Camera-type eye (tissue), 1 donor: ENCODE measurements around the gene FHAD1. TPM values are rescaled to one million over a fixed set of nuclear protein-coding genes. Genes with fewer than 3 reads are reported as not detected.

Source experiments
- total RNA-seq: library from RNA; depleted of rRNA; stranded (reverse); fragments of >200 nt; gene quantifications from one replicate; pipeline ENCODE4 v1.2.3, GENCODE V29; 2014

Gene FHAD1
- total RNA-seq: 3.3 TPM

GRCh38 chr1:15246960-15247614 is at the start of gene FHAD1:
Gene FHAD1 (plus strand): TSS chr1:15247223. CDS start chr1:15251785, 4,562 bp downstream.

GRCh38 chr1:15409388-15410222 is 162.6 kb downstream of the FHAD1 start, which contains the start of gene EFHD2:
Gene EFHD2 (plus strand): TSS chr1:15409888. CDS start chr1:15409972, 84 bp downstream.

Other genes with a start within 250 kb of the FHAD1 start
- 7.6 TPM for gene TMEM51, start 93.5 kb upstream of the FHAD1 start, total RNA-seq
- 19.4 TPM for gene EFHD2, start 162.7 kb downstream of the FHAD1 start, total RNA-seq
- gene CTRC, start 191.2 kb downstream of the FHAD1 start, total RNA-seq: not detected
- not detected for gene CELA2A, start 209.5 kb downstream of the FHAD1 start, total RNA-seq
- gene CELA2B, start 228.9 kb downstream of the FHAD1 start, total RNA-seq: not detected